Measurements from ENCODE around the gene EME1. TPM values are rescaled to one million over a fixed set of nuclear protein-coding genes. Genes with fewer than 3 reads are reported as not detected.

The EME1 gene
- total and polyA plus RNA-seq, 2 of the 13 experiments (the other 11 are each of a cell fraction or from before 2014, with no cell fraction given): 20.7 to 24.6 TPM

DNA sequence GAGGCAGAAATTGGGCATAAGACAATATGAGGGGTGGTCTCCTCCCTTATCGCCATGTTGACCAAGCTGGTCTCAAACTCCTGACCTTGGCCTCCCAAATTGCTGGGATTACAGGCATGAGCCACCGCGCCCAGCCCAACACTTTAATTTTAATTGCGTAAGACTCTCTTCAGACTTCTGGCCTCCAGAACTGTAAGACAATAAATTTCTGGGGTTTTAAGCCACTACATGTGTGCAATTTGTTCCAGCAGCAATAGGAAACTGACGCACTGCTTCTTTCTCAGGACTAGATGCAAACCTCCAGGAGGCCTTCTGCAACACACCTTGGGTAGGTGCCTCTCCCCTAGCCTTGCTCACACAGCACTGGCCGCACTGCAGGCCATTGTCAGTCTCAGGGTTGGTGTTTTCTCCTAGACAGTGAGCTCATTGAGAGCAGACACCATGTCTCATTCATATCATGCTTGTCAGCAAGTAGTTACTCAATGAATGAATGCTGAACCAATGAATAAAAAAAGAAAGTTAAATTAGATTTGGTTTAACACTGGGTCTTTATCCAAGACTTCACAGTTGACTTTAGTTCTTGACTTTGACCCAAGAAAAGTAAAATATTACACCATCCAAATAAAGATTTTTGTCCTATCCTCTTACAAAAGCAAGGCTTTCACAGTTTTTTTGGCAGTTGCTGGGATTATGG is 47.5 kb downstream of the EME1 start (continued):
- TF ChIP-seq ZNF337 (CRISPR knock-in tag; IDR thresholded peaks at IDR 0.05; ENCODE audit: borderline replicate concordance, low read depth): no peak
- TF ChIP-seq ZNF329 (CRISPR knock-in tag; IDR thresholded peaks at IDR 0.05; ENCODE audit: low read depth): 0 out of 2 replicates have a peak, but pooled peaks have one; percentile 19
- no peak for TF ChIP-seq ZBTB7A (CRISPR knock-in tag; IDR thresholded peaks at IDR 0.05)
- TF ChIP-seq, protein P1, sequence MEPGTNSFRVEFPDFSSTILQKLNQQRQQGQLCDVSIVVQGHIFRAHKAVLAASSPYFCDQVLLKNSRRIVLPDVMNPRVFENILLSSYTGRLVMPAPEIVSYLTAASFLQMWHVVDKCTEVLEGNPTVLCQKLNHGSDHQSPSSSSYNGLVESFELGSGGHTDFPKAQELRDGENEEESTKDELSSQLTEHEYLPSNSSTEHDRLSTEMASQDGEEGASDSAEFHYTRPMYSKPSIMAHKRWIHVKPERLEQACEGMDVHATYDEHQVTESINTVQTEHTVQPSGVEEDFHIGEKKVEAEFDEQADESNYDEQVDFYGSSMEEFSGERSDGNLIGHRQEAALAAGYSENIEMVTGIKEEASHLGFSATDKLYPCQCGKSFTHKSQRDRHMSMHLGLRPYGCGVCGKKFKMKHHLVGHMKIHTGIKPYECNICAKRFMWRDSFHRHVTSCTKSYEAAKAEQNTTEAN (CRISPR knock-in tag; conservative IDR thresholded peaks at IDR 0.05): no peak
- TF ChIP-seq, protein P2, sequence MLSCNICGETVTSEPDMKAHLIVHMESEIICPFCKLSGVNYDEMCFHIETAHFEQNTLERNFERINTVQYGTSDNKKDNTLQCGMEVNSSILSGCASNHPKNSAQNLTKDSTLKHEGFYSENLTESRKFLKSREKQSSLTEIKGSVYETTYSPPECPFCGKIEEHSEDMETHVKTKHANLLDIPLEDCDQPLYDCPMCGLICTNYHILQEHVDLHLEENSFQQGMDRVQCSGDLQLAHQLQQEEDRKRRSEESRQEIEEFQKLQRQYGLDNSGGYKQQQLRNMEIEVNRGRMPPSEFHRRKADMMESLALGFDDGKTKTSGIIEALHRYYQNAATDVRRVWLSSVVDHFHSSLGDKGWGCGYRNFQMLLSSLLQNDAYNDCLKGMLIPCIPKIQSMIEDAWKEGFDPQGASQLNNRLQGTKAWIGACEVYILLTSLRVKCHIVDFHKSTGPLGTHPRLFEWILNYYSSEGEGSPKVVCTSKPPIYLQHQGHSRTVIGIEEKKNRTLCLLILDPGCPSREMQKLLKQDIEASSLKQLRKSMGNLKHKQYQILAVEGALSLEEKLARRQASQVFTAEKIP (CRISPR knock-in tag; IDR thresholded peaks at IDR 0.05; ENCODE audit: borderline replicate concordance): no peak
- TF ChIP-seq ZNF670 (CRISPR knock-in tag; IDR thresholded peaks at IDR 0.05; ENCODE audit: borderline replicate concordance): no peak
- TF ChIP-seq CEBPG (CRISPR knock-in tag; IDR thresholded peaks at IDR 0.05): peak; percentile 47; the same call in 1 of the 2 replicates
- TF ChIP-seq SNAPC2 (CRISPR knock-in tag; IDR thresholded peaks at IDR 0.05): no peak
- TF ChIP-seq, protein P3, sequence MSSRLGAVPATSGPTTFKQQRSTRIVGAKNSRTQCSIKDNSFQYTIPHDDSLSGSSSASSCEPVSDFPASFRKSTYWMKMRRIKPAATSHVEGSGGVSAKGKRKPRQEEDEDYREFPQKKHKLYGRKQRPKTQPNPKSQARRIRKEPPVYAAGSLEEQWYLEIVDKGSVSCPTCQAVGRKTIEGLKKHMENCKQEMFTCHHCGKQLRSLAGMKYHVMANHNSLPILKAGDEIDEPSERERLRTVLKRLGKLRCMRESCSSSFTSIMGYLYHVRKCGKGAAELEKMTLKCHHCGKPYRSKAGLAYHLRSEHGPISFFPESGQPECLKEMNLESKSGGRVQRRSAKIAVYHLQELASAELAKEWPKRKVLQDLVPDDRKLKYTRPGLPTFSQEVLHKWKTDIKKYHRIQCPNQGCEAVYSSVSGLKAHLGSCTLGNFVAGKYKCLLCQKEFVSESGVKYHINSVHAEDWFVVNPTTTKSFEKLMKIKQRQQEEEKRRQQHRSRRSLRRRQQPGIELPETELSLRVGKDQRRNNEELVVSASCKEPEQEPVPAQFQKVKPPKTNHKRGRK (CRISPR knock-in tag; IDR thresholded peaks at IDR 0.05): 0 out of 2 replicates have a peak, but pooled peaks have one; percentile 15
- TF ChIP-seq, protein P4, sequence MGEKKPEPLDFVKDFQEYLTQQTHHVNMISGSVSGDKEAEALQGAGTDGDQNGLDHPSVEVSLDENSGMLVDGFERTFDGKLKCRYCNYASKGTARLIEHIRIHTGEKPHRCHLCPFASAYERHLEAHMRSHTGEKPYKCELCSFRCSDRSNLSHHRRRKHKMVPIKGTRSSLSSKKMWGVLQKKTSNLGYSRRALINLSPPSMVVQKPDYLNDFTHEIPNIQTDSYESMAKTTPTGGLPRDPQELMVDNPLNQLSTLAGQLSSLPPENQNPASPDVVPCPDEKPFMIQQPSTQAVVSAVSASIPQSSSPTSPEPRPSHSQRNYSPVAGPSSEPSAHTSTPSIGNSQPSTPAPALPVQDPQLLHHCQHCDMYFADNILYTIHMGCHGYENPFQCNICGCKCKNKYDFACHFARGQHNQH (CRISPR knock-in tag; IDR thresholded peaks at IDR 0.05): peak; percentile 23; the same call in 1 of the 2 replicates
- no peak for TF ChIP-seq ZNF224 (CRISPR knock-in tag; IDR thresholded peaks at IDR 0.05)
- no peak for TF ChIP-seq SOX5 (CRISPR knock-in tag; IDR thresholded peaks at IDR 0.05; ENCODE audit: borderline replicate concordance)
- TF ChIP-seq ZSCAN25 (CRISPR knock-in tag; IDR thresholded peaks at IDR 0.05): no peak
- TF ChIP-seq, protein P5, sequence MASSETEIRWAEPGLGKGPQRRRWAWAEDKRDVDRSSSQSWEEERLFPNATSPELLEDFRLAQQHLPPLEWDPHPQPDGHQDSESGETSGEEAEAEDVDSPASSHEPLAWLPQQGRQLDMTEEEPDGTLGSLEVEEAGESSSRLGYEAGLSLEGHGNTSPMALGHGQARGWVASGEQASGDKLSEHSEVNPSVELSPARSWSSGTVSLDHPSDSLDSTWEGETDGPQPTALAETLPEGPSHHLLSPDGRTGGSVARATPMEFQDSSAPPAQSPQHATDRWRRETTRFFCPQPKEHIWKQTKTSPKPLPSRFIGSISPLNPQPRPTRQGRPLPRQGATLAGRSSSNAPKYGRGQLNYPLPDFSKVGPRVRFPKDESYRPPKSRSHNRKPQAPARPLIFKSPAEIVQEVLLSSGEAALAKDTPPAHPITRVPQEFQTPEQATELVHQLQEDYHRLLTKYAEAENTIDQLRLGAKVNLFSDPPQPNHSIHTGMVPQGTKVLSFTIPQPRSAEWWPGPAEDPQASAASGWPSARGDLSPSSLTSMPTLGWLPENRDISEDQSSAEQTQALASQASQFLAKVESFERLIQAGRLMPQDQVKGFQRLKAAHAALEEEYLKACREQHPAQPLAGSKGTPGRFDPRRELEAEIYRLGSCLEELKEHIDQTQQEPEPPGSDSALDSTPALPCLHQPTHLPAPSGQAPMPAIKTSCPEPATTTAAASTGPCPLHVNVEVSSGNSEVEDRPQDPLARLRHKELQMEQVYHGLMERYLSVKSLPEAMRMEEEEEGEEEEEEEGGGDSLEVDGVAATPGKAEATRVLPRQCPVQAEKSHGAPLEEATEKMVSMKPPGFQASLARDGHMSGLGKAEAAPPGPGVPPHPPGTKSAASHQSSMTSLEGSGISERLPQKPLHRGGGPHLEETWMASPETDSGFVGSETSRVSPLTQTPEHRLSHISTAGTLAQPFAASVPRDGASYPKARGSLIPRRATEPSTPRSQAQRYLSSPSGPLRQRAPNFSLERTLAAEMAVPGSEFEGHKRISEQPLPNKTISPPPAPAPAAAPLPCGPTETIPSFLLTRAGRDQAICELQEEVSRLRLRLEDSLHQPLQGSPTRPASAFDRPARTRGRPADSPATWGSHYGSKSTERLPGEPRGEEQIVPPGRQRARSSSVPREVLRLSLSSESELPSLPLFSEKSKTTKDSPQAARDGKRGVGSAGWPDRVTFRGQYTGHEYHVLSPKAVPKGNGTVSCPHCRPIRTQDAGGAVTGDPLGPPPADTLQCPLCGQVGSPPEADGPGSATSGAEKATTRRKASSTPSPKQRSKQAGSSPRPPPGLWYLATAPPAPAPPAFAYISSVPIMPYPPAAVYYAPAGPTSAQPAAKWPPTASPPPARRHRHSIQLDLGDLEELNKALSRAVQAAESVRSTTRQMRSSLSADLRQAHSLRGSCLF (CRISPR knock-in tag; IDR thresholded peaks at IDR 0.05; ENCODE audit: borderline replicate concordance): no peak
- peak; percentile 76 for TF ChIP-seq CEBPB (IDR thresholded peaks at IDR 0.05; ENCODE audit: borderline replicate concordance, low read depth, low read length)
- 0 out of 2 replicates have a peak, but pooled peaks have one; percentile 25 for TF ChIP-seq SAP130 (CRISPR knock-in tag; IDR thresholded peaks at IDR 0.05; ENCODE audit: low read depth)
- peak; percentile 25; the same call in 1 of the 2 replicates for TF ChIP-seq ZNF644 (CRISPR knock-in tag; IDR thresholded peaks at IDR 0.05; ENCODE audit: low read depth)
